DND-41 (cell line): ENCODE measurements around the gene UNC79.

Experiments
- ATAC-seq: fragments of 200-7000 bp; cut with Tn5 transposase; 3 replicates; pipeline ENCODE4 v1.9.1; 2021; ENCODE audit warnings: low read depth; ENCODE audit not compliant: insufficient read depth
- DNase-seq: peaks from one replicate; pipeline ENCODE4 v3.0.0-alpha.2; 2020
- H2AFZ ChIP-seq: 2 replicates; pipeline ENCODE4 v1.6.0; 2012; ENCODE audit warnings: low read depth, low read length
- H3K27ac ChIP-seq: 2 replicates; pipeline ENCODE4 v1.5.1; 2012; ENCODE audit warnings: low read length, inconsistent platforms
- H3K27me3 ChIP-seq: fragments of 200-600 bp; sonication (generic); 2 replicates; pipeline ENCODE4 v1.6.0; 2012; ENCODE audit warnings: low read length, mild to moderate bottlenecking, inconsistent platforms; ENCODE audit not compliant: insufficient read depth, poor library complexity
- H3K36me3 ChIP-seq: 2 replicates; pipeline ENCODE4 v1.5.1; 2012; ENCODE audit warnings: low read length, inconsistent platforms; ENCODE audit not compliant: insufficient read depth
- H3K4me1 ChIP-seq: 2 replicates; pipeline ENCODE4 v1.5.1; 2012; ENCODE audit warnings: mild to moderate bottlenecking, low read length; ENCODE audit not compliant: insufficient read depth
- H3K4me2 ChIP-seq: 2 replicates; pipeline ENCODE4 v1.6.0; 2012; ENCODE audit warnings: mild to moderate bottlenecking, moderate library complexity, low read length, inconsistent platforms; ENCODE audit not compliant: insufficient read depth
- H3K4me3 ChIP-seq, 2 experiments: fragments of 200-600 bp in 1 of 2; shearing (Covaris generic) in 1 of 2; 2 replicates each; pipeline ENCODE4 v1.5.1; 2012 to 2016; ENCODE audit warnings: inconsistent platforms in 2 of 2, low read length in 2 of 2, mild to moderate bottlenecking in 2 of 2, low read depth in 1 of 2, moderate library complexity in 1 of 2
- H3K79me2 ChIP-seq: 2 replicates; pipeline ENCODE4 v1.6.0; 2012; ENCODE audit warnings: low read length, inconsistent platforms; ENCODE audit not compliant: insufficient read depth
- H3K9ac ChIP-seq: 2 replicates; pipeline ENCODE4 v1.6.0; 2012; ENCODE audit warnings: low read depth, mild to moderate bottlenecking, inconsistent platforms, low read length, moderate library complexity
- H3K9me3 ChIP-seq: 2 replicates; pipeline ENCODE4 v1.5.1; 2012; ENCODE audit warnings: low read length, moderate library complexity, mild to moderate bottlenecking, inconsistent platforms; ENCODE audit not compliant: insufficient read depth, severe bottlenecking
- H4K20me1 ChIP-seq: 2 replicates; pipeline ENCODE4 v1.6.0; 2012; ENCODE audit warnings: low read length; ENCODE audit not compliant: insufficient read depth
- EZH2 ChIP-seq: IDR thresholded peaks from 3 replicates; pipeline ENCODE4 v1.6.1; 2012; ENCODE audit warnings: borderline replicate concordance, low read depth, mild to moderate bottlenecking, moderate library complexity, low read length, inconsistent platforms; ENCODE audit not compliant: severe bottlenecking
- TF ChIP-seq, protein P1 (sequence below): IDR thresholded peaks from 2 replicates; pipeline ENCODE4 v1.5.1; 2012; ENCODE audit warnings: borderline replicate concordance, low read length, moderate library complexity, mild to moderate bottlenecking; ENCODE audit not compliant: poor library complexity, severe bottlenecking; ENCODE audit errors: extremely low read depth

Gene UNC79

DNA sequence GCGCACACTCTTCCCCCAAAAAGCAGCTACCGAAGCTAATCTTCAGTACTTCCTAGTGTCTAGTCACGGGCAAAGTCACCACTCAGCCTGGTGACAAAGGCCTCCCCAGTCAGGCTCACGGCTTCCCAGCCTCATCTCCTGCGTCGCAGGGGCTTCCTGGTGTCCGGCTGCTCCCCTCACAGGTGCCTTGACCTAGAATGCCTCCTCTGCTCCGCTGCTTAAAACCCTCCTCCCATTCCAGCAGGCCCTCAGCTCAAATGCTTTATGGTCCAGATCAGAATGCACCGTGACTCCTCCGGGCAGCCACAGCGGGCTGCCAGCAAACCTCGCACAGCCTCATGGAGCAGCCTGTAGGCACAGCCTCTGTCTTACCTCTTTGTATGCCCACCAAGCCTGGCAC, 304.5 kb downstream of the UNC79 start:
- Histone ChIP-seq H2AFZ (no peak overlapping the region), H3K4me1 (no peaks in the 10 kb centered on the region), H3K4me2 (no peak overlapping the region), H3K27me3 (no peaks in the 10 kb centered on the region), H3K4me3 (no peak overlapping the region), H3K9me3 (no peaks in the 10 kb centered on the region), H3K79me2 (no peaks in the 10 kb centered on the region), H4K20me1 (no peaks in the 10 kb centered on the region), H3K27ac (no peak overlapping the region), H3K36me3 (no peaks in the 10 kb centered on the region), H3K9ac (no peak overlapping the region)
- ATAC-seq (no peak), DNase-seq (no peak)
- TF ChIP-seq, protein P1, sequence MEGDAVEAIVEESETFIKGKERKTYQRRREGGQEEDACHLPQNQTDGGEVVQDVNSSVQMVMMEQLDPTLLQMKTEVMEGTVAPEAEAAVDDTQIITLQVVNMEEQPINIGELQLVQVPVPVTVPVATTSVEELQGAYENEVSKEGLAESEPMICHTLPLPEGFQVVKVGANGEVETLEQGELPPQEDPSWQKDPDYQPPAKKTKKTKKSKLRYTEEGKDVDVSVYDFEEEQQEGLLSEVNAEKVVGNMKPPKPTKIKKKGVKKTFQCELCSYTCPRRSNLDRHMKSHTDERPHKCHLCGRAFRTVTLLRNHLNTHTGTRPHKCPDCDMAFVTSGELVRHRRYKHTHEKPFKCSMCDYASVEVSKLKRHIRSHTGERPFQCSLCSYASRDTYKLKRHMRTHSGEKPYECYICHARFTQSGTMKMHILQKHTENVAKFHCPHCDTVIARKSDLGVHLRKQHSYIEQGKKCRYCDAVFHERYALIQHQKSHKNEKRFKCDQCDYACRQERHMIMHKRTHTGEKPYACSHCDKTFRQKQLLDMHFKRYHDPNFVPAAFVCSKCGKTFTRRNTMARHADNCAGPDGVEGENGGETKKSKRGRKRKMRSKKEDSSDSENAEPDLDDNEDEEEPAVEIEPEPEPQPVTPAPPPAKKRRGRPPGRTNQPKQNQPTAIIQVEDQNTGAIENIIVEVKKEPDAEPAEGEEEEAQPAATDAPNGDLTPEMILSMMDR = no peak
- no peak for TF ChIP-seq EZH2

DNA sequence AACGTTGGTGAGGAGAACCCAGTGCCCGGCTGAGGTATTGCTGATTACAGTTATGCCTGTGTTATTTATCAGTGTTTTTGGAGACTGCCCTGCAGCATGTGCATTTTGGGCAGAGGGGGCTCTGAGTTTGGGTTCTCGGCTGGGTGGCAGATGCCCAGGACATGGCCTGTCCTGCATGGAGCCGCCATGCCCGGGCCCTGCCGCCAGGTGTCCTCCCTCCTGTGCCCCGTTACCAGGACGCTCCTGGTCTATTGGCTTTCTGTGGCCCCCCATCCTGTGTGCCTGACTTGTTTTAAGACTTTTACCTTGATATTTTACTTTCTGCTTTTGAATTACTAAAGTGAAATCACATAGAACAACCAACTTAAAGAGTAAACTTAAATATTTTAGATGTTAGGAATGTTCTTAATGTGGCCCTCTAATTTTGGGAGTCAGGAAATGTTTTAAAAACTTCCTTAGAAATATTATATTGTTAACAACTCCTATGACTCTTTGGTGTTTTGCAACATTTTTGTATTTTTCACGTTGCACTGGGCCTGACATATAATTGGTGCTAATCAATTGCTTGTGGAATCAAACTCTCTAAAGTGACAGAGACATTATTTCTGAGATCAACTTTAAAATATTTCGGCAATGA, 305.8 kb downstream of the UNC79 start:
- Histone ChIP-seq H3K4me1 (no peaks in the 10 kb centered on the region), H3K4me2 (no peak overlapping the region), H3K9me3 (no peaks in the 10 kb centered on the region), H3K4me3 (no peak overlapping the region), H3K36me3 (no peaks in the 10 kb centered on the region), H4K20me1 (no peaks in the 10 kb centered on the region), H2AFZ (no peak overlapping the region), H3K27ac (no peak overlapping the region), H3K9ac (no peak overlapping the region), H3K79me2 (no peaks in the 10 kb centered on the region), H3K27me3 (no peaks in the 10 kb centered on the region)
- ATAC-seq (no peak), DNase-seq (no peak)
- no peak for TF ChIP-seq EZH2
- TF ChIP-seq, protein P1 = no peak

DNA sequence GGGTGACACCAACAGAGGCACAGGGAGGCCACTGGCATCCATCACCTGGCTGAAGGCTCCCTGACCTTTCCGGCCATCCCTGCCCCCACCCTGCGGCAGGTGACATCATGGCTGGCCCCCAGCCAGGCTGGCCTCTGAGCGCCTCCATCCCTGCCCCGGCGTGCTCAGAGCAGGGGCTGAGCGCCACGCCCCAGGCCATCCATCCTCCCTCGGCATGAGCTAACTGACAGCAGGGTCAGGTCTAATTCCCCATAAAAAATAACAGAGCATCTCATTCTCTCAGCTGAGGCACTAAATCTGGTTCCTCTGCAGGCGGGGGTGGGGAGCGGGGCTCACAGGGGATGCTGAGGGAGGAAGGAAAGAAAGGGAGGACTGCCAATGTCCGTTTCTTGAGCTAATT, 306.9 kb downstream of the UNC79 start:
- Histone ChIP-seq H3K27me3 (no peaks in the 10 kb centered on the region), H3K9me3 (no peaks in the 10 kb centered on the region), H3K4me3 (no peak overlapping the region), H3K79me2 (no peaks in the 10 kb centered on the region), H3K4me2 (no peak overlapping the region), H3K9ac (no peak overlapping the region), H3K27ac (no peak overlapping the region), H4K20me1 (no peaks in the 10 kb centered on the region), H2AFZ (no peak overlapping the region), H3K4me1 (no peaks in the 10 kb centered on the region), H3K36me3 (no peaks in the 10 kb centered on the region)
- ATAC-seq (no peak), DNase-seq (no peak)
- no peak for TF ChIP-seq EZH2
- TF ChIP-seq, protein P1 = no peak
